Spleen (tissue), 7 donors: ENCODE results near the gene MTA1.

Experiments used
- CTCF ChIP-seq, 11 experiments: fragments of 200-600 bp in 7 of 11; fragments of 450-650 bp in 4 of 11; sonication (generic) in 4 of 11; IDR thresholded peaks in 8 of 11; conservative IDR thresholded peaks in 3 of 11; 1 replicate in 7 of 11; 2 replicates in 4 of 11; pipeline versions ENCODE4 v1.4.0 to v1.8.0; 2016 to 2021; ENCODE audit warnings: antibody characterized with exemption in 11 of 11, inconsistent platforms in 4 of 11, mild to moderate bottlenecking in 1 of 11
- POLR2A ChIP-seq, 3 donors: fragments of 450-650 bp; IDR thresholded peaks; one replicate each; pipeline ENCODE4 v1.5.1; 2017; ENCODE audit warnings: antibody characterized with exemption in 3 of 3, mild to moderate bottlenecking in 1 of 3
- POLR2AphosphoS5 ChIP-seq, 3 donors: sonication (generic); formaldehyde crosslinking; IDR thresholded peaks; one replicate each; pipeline ENCODE4 v1.5.1; 2017; ENCODE audit warnings: antibody characterized with exemption in 3 of 3
- donor health status: DM: no; HTN: no; CAD: no; lungs with moderate emphysema.
- donor health status: DM: no; HTN: no; CAD: no.
- donor health status: DM: no; HTN: no; CAD: no.

DNA sequence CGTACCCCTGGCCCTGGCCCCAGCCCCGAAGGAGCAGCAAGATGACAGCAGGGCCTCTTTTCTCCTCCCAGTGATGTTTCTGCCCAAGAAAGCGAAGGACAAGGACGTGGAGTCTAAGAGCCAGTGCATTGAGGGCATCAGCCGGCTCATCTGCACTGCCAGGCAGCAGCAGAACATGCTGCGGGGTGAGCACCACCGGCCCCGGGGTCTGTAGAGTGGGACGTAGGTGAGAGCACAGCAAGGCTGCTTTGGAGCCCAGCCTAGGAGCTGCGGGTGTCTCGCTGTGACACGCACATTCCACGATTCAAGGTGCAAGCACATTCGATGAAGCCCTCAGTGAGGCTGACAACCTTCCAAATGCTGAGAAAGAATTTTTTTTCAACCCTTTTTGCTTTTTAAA, 26.5 kb upstream of the MTA1 start:
- TF ChIP-seq CTCF (IDR thresholded peaks at IDR 0.05 in 8 of 11, conservative IDR thresholded peaks at IDR 0.05 in 3 of 11) (no peak), POLR2AphosphoS5 (IDR thresholded peaks at IDR 0.05) (no peak), POLR2A (IDR thresholded peaks at IDR 0.05) (no peak)
